ENCODE data around the gene TTC21B.

- no peak for TF ChIP-seq CTCF (IDR thresholded peaks at IDR 0.05)
- no peak for TF ChIP-seq POLR2A (IDR thresholded peaks at IDR 0.05)
Observed at GRCh38 chr2:165911981-165912380, 41.6 kb downstream of the TTC21B start.

Data from thyroid gland (tissue), 4 donors.